Camera-type eye (tissue), 1 donor: ENCODE data around the gene REC8. TPM values are rescaled to one million over a fixed set of nuclear protein-coding genes. Genes with fewer than 3 reads are reported as not detected.

Experiments used
- total RNA-seq: library from RNA; depleted of rRNA; stranded (reverse); fragments of >200 nt; gene quantifications from one replicate; pipeline ENCODE4 v1.2.3, GENCODE V29; 2014

REC8 gene, protein sequence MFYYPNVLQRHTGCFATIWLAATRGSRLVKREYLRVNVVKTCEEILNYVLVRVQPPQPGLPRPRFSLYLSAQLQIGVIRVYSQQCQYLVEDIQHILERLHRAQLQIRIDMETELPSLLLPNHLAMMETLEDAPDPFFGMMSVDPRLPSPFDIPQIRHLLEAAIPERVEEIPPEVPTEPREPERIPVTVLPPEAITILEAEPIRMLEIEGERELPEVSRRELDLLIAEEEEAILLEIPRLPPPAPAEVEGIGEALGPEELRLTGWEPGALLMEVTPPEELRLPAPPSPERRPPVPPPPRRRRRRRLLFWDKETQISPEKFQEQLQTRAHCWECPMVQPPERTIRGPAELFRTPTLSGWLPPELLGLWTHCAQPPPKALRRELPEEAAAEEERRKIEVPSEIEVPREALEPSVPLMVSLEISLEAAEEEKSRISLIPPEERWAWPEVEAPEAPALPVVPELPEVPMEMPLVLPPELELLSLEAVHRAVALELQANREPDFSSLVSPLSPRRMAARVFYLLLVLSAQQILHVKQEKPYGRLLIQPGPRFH
- 22.4 TPM for total RNA-seq

DNA sequence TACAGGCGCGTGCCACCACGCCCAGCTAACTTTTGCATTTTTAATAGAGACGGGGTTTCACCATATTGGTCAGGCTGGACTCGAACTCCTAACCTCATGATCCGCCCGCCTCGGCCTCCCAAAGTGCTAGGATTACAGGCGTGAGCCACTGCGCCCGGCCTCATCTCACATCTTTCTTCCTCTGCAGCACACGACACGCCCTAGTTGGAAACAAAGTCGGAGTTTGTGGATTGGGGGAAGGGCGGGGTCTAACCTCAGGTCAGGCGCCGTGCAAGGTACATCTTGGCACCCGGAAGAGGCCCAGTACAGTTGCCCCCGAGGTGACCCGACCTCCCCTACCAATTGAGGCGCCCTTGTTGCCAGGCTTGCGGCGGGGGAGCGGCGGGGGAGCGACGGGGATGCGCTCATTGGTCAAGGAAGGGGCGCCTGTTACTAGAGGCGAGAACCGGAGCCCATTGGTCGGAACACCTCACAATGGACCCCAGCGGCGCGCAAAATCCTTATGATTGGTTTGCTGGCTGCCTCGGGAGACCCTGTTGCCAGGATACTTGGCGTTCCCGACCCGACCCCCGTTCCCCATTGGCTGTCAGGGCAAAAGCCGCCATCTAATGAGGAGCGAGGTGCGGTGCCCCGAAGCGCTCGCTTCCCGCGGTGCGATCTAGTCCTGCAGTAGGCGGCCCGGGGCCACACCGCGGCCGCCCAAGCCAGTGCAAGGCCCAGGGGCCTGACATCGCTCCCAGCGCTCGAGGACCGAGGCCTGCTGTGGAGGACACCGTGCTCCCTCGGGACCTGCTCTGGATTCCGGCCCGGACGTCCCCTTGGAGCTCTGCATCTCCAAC, at the start of gene REC8:
REC8 (plus strand) TSS at position 659 of the 839 bp plus-strand sequence. CDS start 473 bp downstream, outside the sequence.

DNA sequence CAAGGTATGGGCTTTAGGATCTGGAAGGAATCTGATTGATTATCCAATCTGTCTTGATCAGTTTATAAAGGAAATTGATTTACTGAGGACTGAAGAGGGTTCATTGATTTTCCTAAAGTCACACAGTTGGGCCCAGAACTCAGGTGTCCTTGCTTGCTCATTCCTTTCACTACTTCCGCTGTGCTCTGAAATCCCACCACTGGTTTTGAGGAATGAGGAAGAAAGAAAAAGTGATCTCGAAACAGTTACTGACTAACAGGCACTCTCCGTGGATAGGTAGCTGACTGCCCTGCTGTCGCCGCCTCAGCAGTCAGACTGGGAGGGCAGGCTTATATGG, 41.5 kb upstream of the REC8 start, which contains the start of gene FITM1:
FITM1 (plus strand) TSS at position 280 of the 337 bp plus-strand sequence. CDS start 905 bp downstream, outside the sequence.

DNA sequence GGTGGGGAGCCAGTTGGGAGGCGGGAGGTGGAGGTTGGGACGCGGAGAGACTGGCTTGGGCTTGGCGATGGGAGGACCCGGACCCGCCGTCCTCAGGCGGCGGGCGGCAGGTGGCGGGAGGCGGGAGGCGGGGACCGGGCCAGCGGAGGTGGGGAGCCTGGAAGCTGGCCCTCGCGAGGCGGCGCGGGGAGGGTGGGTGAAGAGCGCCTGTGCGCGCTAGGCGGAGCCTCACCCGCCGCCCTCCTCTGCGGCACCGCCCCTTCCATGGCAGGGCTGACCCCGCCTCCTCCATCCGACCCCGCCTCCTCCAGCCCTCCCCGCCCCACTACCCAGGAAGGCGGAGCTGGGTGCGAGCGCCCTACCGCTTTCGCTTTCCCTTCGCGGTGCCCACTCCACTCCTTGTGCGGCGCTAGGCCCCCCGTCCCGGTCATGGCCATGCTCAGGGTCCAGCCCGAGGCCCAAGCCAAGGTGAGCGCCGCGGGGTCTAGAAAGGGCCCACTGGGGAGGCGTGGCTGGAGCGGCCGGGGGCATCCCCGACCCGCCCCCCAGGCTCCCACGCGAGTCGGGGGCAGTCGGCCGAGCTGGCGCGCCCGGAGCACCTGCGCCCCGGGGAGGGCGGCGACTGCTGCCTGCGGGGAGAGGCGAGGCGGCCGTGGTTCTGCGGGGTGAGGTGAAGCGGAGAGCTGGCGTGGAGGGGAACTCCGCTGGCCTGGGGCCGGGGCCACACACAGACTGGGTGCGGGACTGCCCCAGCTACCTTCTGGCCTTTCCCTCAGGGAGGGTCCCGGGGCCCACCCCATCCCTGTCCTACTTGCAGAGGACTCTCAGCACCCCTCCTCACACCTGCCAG, 35.8 kb upstream of the REC8 start, which contains the start of gene PSME1:
PSME1 (plus strand) TSS at position 361 of the 850 bp plus-strand sequence; CDS start at position 430, 69 bp downstream.

DNA sequence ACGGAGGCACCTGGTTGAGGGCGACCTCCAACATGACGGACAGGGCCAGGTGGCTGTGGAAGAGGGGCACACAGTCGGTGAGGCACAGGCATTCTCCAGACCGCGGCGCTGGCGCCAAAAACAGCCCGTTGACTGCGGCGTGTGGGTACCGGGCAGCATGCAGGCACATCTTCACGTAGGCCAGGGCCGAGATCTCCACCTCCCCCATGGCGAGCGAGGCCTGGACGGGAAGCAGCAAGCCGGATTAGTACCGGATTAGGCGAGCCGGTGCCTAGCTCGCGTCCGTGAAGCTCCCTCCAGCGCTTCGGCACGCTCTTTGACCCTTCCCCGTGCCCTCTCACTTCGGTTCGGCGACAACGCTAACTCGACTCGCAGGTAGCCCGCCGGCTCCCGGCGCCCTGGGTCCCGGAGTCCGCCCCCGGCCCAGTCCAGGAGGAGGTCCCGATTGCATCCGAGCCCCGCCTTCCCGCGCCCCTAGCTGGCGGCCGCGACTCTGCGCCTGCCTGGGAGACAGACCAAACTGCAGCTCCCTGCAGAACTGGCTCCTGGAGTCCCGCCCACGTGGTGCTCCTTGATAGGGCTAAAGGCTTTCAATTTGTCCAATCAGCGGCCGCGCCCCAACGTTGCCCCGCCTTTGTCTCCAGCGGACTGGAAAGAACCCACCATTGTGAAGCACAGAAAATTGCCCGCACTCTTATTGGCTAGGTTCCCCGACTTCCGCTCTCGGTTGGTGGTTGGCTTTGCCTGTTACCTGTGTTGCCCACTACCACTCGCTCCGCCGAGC, 30.6 kb upstream of the REC8 start, which contains the start of gene EMC9:
EMC9 (minus strand) TSS at position 495 of the 784 bp plus-strand sequence; CDS start at position 208, 287 bp downstream.

DNA sequence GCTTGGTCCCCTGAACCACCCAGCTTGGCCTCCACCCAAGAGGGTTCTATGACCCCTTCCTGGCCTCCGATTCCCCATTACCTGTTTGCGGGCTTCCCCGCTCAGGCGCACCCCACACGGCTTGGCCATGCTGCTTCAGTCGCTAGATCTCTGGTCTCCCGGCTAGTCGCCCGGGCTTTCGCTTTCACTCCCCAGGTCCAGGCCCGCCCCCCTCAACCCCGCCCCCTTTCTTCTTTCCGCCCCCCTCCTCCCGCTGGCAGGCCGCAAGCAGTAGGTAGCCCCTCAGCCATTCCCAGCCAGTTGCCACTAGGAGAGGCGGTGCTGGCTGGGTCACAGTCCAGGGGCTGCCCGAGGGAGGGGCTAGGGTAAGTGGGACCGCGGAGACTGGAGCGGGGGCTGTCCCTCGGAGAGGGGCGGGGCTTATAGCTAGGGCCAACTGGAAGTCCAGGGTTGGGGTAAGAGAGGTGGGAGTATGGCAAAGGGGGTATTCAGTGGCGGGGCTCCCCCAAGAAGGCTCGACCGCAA, 25.4 kb upstream of the REC8 start, which contains the start of gene PSME2:
PSME2 (minus strand) TSS at position 158 of the 525 bp plus-strand sequence; CDS start at position 129, 29 bp downstream.

DNA sequence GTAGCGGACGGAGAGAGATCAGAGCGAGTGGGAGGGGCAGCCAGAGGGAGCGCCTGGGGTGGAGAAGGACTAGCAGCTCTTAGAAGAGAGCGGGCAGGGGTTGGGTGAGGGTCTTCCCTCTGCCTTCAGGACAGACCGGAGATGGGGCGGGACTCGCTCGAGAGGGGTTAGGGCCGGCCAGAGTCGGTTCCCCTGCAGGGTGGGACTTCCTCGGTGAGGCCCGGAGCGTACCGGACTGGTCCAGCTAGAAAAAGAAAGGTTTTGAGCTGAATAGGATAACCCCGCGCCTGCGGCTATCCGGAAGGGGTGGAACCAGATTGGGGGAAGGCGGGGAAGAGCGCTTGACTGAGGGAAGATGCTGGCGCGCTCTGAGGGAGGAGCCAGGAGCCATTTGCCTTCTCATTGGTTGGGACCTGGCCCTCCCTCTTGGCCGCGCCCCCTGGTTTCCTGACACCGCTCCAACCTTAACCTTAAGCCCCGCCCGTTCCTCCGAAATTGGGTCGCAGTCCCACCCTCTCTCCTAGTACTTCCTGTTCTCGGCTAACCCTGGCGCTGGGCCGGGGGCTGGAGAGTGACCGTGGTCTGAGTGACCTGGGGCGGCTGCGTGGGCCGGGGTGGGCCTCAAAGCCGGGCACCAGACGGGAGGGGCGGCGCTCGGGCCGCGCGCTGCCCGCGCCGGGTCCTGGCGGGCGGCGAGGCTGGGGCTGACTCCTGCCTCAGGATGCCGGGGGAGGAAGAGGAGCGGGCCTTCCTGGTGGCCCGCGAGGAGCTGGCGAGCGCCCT, 24.7 kb upstream of the REC8 start, which contains the start of gene RNF31:
RNF31 (plus strand) TSS at position 521 of the 783 bp plus-strand sequence; CDS start at position 722, 201 bp downstream.

DNA sequence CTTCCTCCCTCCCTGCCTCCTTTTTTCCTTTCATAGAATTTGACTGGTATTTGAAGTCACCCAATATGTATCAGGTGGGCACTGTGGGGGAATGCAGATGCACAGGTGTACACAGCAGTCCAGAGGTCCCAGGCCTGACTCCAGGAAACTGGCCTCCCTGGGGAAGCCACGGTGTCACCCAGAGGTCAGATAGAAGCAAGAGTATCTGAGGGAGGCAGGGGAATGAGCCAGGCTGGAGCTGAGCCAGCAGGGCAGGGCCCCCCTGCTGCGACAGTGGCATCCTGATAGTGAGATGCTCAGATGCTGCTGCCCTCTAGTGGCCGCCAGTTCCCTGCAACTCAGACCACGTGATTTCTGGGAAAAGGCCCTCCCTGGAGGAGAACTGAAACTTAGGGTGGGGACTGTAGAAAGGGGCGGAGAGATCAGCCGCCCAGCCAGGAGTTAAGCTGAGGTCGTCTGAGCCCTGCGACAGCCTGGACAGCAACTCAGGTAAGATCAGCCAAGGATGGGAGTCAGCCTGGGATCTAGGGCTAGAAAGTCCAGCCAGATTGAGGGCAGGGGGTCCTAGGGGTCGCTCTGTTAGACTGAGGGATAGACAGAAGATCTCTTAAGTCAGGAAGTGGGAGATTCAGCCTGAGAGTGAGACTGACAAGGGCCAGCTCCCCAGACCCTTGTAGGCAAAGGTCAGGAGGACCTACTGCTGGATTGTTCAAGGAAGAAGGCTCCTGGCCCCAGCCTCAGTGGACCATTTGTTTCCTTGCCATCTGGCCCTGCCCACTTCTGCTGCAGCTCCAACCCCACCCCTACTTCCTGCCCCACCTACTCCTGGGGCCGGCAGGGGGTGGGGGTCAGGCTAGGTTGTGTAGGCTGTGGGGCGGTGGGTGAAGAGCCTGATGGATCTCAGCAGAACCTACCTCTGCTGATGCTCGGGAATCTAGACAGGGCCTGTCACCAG, 10.8 kb upstream of the REC8 start, which contains the start of gene IRF9:
IRF9 (plus strand) TSS at position 416 of the 955 bp plus-strand sequence. CDS start 880 bp downstream, outside the sequence.

DNA sequence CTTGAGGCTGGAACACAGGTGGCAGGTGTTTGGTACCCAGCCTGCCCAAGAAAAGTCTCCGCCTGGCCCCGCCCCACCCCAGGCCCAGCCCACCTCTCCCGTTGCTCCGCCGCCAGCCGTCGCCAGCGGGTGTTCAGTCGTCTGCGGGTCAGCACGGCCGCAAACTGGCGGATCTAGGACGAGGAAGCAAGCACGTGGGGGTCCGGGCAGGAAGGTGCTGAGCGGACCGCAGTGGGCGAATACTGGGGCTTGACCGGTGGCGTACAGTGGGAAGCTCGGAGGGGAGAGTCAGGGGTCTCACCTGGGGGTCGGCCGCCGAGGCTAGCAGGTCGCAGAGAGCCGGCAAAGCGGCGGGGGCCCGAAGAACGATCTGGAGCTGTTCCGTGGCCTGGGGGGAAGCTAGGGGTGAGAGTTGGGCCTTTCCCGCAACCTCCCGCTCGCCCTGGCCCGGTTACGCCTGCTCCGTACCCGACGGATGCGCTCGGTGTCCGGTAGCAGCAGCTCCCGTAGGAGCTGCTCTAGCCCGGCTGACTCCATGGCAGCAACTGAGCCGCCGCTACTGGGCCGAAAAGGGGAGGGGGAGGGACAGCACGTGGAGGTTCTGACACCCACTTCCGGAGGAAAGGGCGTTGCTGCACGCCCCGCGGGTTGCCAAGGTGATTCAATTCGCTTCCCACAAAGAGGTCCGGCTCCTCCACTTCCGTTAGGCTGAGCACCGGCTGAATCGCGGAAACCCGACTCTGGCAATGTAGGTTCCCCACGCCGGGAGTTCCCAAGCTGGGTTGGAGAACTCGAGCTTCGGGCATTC, 16.6 kb downstream of the REC8 start, which contains the start of gene IPO4:
IPO4 (minus strand) TSS at position 566 of the 808 bp plus-strand sequence; CDS start at position 537, 29 bp downstream.

DNA sequence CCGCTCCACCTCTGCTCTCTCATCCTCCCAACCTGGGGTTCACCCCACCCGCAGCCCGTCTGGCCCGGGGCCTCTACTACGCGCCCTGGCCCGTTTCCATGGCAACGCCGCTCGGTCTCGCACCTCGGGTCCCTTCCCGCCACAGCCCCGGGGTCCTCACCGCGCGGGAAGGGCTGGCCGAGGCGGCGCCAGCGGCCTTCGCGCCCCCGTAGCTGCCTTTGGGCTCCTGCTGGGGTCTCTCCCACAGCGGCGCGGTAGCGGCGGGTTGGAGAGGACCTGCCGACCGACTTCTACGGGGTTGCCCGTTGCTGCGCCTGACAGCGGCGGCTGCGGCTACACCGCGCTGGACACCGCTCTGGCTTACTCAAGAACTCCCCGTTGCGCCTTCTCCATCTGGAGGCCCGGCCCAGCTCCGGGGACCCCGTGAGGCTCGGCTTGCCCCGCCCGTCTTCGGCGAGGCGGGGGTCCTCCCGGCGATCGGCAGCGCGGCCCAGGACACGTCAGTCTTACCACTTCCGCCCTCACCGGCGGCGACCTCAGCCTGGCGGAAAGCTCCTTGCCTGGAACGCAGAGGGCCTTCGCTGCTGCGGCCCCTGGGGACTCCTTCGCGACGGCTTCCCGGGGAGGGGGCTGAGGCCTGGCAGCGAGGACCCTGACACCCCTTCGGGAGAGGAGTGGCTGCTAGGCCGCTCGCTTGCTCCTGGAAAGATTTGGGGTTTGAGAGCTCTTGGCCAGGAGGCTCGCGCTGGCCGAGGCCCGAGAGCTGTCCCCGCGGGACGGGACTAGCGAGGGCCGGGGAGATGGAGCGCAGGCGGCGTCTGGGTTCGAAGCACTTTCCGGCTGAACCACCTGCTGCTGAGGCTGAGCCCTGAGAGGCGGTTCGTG, 23.5 kb downstream of the REC8 start, which contains the start of gene TM9SF1:
TM9SF1 (minus strand) TSS at position 256 of the 885 bp plus-strand sequence. CDS start 422 bp downstream, outside the sequence.

DNA sequence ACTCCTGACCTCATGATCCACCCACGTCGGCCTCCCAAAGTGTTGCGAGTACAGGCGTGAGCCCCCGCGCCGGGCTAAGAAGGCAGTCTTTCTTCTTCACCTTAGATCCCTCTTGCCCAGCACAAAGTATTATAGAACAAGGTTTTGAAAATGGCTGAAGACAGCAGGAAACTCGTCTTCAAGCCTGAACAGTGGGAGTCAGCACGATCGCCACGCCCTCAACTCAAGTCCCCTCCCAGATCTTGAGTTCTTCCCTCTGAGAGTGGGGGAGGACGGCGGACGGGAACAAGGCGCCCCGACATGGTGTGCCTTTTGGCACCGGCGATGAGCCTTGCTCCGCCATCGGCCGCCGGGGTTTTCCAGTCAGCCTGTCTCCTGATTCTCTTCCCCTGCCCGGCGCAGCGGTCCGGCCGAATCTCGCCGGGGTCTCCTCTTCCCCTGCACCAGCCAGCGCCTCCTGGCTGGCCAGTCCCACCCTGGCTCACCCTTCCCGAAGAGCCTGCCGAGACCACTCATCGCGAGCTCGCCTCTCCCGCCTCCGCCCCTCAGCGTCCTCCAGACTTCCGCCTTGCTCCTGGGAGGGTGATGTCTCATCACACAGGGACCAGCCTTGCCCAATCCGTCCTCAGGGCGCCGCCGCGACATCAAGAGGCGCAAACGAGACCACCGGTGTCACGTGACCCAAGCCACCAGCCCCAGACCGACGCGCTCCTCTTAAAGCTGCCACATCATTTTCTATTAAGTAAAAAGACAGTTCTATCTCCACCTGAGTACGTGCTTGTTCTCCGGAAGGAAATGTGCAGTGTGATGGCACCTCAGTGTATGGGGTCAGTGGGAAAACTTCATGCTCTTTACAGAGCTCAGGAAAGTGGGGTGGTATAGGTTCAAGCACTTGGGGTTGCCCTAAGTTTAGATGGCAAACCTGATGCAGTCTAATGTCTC, 41.3 kb downstream of the REC8 start, which contains the start of gene CHMP4A:
CHMP4A (minus strand) TSS at position 565 of the 942 bp plus-strand sequence; CDS start at position 516, 49 bp downstream.

DNA sequence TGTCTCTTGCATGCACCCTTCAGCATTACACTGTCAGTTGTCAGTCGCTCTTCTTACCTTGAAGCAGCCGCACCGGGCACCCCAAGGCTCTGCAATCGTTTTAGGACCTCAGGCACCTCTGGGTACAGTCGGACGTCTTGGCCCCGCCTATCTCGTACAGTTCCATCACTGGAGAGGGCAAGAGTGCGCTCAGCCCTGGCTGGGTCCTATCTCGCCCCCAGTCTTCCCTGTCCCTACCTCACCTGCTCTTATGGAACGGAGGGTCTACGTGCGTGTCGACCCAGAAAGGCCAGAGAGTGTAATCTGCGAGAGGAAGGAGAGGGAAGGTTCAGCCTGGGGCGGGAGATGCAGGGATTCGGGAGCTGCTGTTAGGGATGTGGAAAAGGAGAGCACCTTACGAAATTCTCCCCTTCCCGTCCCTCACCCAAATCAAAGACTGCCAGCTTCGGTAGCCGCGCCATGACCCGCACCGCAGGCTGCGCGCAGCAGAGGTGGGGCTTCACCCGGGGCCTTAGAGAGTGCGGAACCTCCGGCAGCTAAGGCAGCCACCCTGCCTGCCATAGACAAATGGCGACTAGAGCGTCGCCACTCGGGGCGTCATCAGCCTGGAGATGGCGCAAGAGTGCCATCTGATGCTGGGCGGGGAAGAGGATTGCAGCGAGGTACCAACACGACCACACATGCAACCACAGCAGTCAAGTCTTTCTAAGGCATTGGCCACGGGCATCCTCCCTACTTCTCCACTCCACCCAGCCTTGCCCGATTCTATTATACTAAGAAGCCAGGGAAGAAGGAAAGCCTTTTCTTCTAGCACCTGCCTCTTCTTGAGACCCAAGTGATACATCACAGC, 43.8 kb downstream of the REC8 start, which contains the start of gene MDP1:
MDP1 (minus strand) TSS at position 572 of the 850 bp plus-strand sequence; CDS start at position 461, 111 bp downstream.

